Sigmoid colon (tissue), 7 donors: ENCODE data around the gene CFAP100. TPM values are rescaled to one million over a fixed set of nuclear protein-coding genes. Genes with fewer than 3 reads are reported as not detected.

Experiments
- DNase-seq: peaks from one replicate; pipeline ENCODE4 v3.0.0-alpha.2; 2019
- H3K27ac ChIP-seq, 4 donors: fragments of 200-600 bp; sonication (generic); one replicate each; pipeline ENCODE4 v1.5.1; 2016 to 2019; ENCODE audit warnings: mild to moderate bottlenecking in 1 of 4
- H3K27me3 ChIP-seq, 3 donors: fragments of 200-600 bp; sonication (generic); one replicate each; pipeline ENCODE4 v1.5.1; 2019; ENCODE audit warnings: mild to moderate bottlenecking in 1 of 3
- H3K36me3 ChIP-seq, 4 donors: fragments of 200-600 bp; sonication (generic); one replicate each; pipeline ENCODE4 v1.5.1; 2016 to 2019
- H3K4me1 ChIP-seq, 4 donors: fragments of 200-600 bp; sonication (generic); one replicate each; pipeline ENCODE4 v1.5.1; 2017 to 2019
- H3K4me3 ChIP-seq, 4 donors: fragments of 200-600 bp; sonication (generic); one replicate each; pipeline ENCODE4 v1.5.1; 2017 to 2019; ENCODE audit warnings: mild to moderate bottlenecking in 2 of 4, moderate library complexity in 1 of 4
- H3K9me3 ChIP-seq, 4 donors: fragments of 200-600 bp in 3 of 4; sonication (generic) in 3 of 4; one replicate each; pipeline versions ENCODE4 v1.5.1 to v1.6.1; 2013 to 2019
- CTCF ChIP-seq, 4 experiments: fragments of 450-650 bp in 3 of 4; fragments of 200-600 bp in 1 of 4; IDR thresholded peaks; one replicate each; pipeline ENCODE4 v1.5.1; 2016 to 2019; ENCODE audit warnings: antibody characterized with exemption in 4 of 4, mild to moderate bottlenecking in 3 of 4, moderate library complexity in 2 of 4
- EP300 ChIP-seq, 4 donors: sonication (generic); formaldehyde crosslinking; IDR thresholded peaks; one replicate each; pipeline ENCODE4 v1.6.1; 2017; ENCODE audit warnings: antibody characterized with exemption in 4 of 4
- POLR2A ChIP-seq, 2 donors: fragments of 450-650 bp; IDR thresholded peaks; one replicate each; pipeline ENCODE4 v1.6.1; 2016; ENCODE audit warnings: antibody characterized with exemption in 2 of 2, mild to moderate bottlenecking in 2 of 2, moderate library complexity in 2 of 2
- POLR2AphosphoS5 ChIP-seq, 4 donors: sonication (generic); formaldehyde crosslinking; IDR thresholded peaks; one replicate each; pipeline ENCODE4 v1.6.1; 2017; ENCODE audit warnings: antibody characterized with exemption in 4 of 4
- WGBS, 2 donors: extraction: QIAGEN DNeasy Blood & Tissue Kit; methylation state at CpG; one replicate each; pipeline ENCODE4 v1.1.7; 2013; 5-methylcytosine and 5-hydroxymethylcytosine counted together
- intact Hi-C: fragments of 100-400 bp; cut with DNase I; formaldehyde crosslinking; loops from one replicate; pipeline ENCODE4 v1.15.1; 2023
- polyA plus RNA-seq, 3 donors: library from polyadenylated mRNA; stranded (reverse); fragments of 200-250 nt; gene quantifications; one replicate each; pipeline ENCODE4 v1.2.3, GENCODE V29; 2013
- total RNA-seq, 4 donors: library from RNA; depleted of rRNA; stranded (reverse); fragments of >200 nt; gene quantifications; one replicate each; pipeline ENCODE4 v1.1.0, GENCODE V29; 2016
- donor health status: healthy with polysubstance abuse.
- donor health status: Bipolar disorder and iron deficiency.
- donor health status: healthy.

CFAP100 gene
- total and polyA plus RNA-seq, 7 donors: not detected

GRCh38 chr3:126479642-126480041 lies 84.9 kb downstream of the CFAP100 start:
- H3K36me3 ChIP-seq: no peaks in the 10 kb centered on the region
- no peak for DNase-seq
- no peaks in the 10 kb centered on the region for H3K9me3 ChIP-seq
- no peak for TF ChIP-seq POLR2A (IDR thresholded peaks at IDR 0.05)
- TF ChIP-seq CTCF (IDR thresholded peaks at IDR 0.05): no peak
- TF ChIP-seq EP300 (IDR thresholded peaks at IDR 0.05): no peak
- TF ChIP-seq POLR2AphosphoS5 (IDR thresholded peaks at IDR 0.05): no peak
- intact Hi-C loops: loop anchor here (5.0 kb wide), 3 partner anchors 92 to 397 kb away; partner anchors contain the start of gene SLC41A3
- H3K4me3 ChIP-seq: no peak overlapping the region
- peaks cover 0 to 14% (median 9%) of the 10 kb centered on the region in 4 donors for H3K4me1 ChIP-seq
- no peaks in the 10 kb centered on the region for H3K27me3 ChIP-seq
- 93 to 94% methylated on average over 1 of the region's 1 CpG for WGBS, 2 donors
- H3K27ac ChIP-seq: no peak overlapping the region

DNA sequence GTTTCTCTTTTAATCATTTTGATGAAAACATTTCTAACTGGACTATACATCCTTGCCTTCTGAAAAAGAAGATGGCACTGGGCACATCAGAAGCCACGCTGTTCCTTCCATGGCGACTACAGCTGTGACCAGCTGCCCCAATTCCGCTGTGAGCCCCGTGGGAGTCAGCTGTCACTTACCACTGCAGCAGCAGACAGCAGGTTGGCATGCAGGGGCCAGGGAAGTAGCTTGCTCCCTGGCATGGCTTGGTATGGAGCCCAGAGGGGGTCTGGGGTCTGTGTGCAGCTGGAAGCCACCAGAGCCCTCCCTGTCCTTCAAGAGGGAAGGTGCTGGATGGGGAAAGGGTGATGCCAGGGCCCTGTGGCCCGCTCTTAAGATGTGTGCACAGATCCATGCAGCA lies 85.5 kb downstream of the CFAP100 start:
- intact Hi-C loops: no loop called here
- DNase-seq: no peak
- WGBS, 2 donors: 77 to 92% methylated on average over 5 of the region's 5 CpGs
- no peak overlapping the region for H3K4me3 ChIP-seq
- H3K9me3 ChIP-seq: no peaks in the 10 kb centered on the region
- no peaks in the 10 kb centered on the region for H3K36me3 ChIP-seq
- H3K27ac ChIP-seq: no peak overlapping the region
- H3K27me3 ChIP-seq: no peaks in the 10 kb centered on the region
- no peak for TF ChIP-seq POLR2A (IDR thresholded peaks at IDR 0.05)
- TF ChIP-seq POLR2AphosphoS5 (IDR thresholded peaks at IDR 0.05): no peak
- no peak for TF ChIP-seq EP300 (IDR thresholded peaks at IDR 0.05)
- no peak for TF ChIP-seq CTCF (IDR thresholded peaks at IDR 0.05)
- peaks cover 0 to 10% (median 6%) of the 10 kb centered on the region in 4 donors for H3K4me1 ChIP-seq

DNA sequence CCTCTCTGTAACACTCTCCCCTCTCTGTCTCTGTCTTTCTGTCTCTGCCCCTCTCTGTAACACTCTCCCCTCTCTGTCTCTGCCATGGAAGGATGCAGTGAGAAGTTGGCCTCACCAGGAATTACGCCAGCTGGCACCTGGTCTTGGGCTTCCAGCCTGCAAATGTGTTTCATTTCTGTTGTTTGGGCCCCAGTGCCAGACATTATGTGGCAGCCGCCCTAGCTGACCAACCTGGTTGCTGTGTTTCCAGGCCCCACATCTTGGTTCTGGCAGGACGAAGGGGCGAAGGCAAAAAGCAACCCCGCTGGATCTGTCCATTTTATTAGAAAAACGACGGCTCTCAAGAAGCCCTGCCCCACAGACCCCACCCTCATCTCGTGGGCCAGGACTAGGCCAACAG lies 86.2 kb downstream of the CFAP100 start:
- Histone ChIP-seq H3K4me1 (peaks cover 0 to 10% (median 6%) of the 10 kb centered on the region in 4 donors), H3K9me3 (no peaks in the 10 kb centered on the region), H3K4me3 (no peak overlapping the region), H3K36me3 (no peaks in the 10 kb centered on the region), H3K27me3 (no peaks in the 10 kb centered on the region), H3K27ac (no peak overlapping the region)
- no peak for DNase-seq
- TF ChIP-seq POLR2A (IDR thresholded peaks at IDR 0.05) (no peak), POLR2AphosphoS5 (IDR thresholded peaks at IDR 0.05) (no peak), CTCF (IDR thresholded peaks at IDR 0.05) (no peak), EP300 (IDR thresholded peaks at IDR 0.05) (no peak)
- intact Hi-C loops: no loop called here
- 83 to 84% methylated on average over 8 of the region's 8 CpGs for WGBS, 2 donors

GRCh38 chr3:126481808-126482502 lies 87.2 kb downstream of the CFAP100 start:
- Histone ChIP-seq H3K4me1 (peaks cover 0 to 2% (median under 1%) of the 10 kb centered on the region in 4 donors), H3K27ac (no peak overlapping the region), H3K9me3 (no peaks in the 10 kb centered on the region), H3K4me3 (no peak overlapping the region), H3K36me3 (no peaks in the 10 kb centered on the region), H3K27me3 (no peaks in the 10 kb centered on the region)
- no peak for TF ChIP-seq CTCF (IDR thresholded peaks at IDR 0.05)
- no peak for TF ChIP-seq EP300 (IDR thresholded peaks at IDR 0.05)
- TF ChIP-seq POLR2AphosphoS5 (IDR thresholded peaks at IDR 0.05): no peak
- TF ChIP-seq POLR2A (IDR thresholded peaks at IDR 0.05): no peak
- intact Hi-C loops: no loop called here
- DNase-seq: no peak
- WGBS, 2 donors: 54 to 76% methylated on average over 16 of the region's 16 CpGs
